BE2C (cell line): ENCODE data around the gene ZBTB42. TPM values are rescaled to one million over a fixed set of nuclear protein-coding genes. Genes with fewer than 3 reads are reported as not detected.
A peak's percentile ranks its signal among the peaks of the same experiment; 100 is the strongest.

Experiments
- DNase-seq: peaks from one replicate; pipeline ENCODE4 v3.0.0-alpha.2; 2020
- H3K27me3 ChIP-seq: fragments of 250-450 bp; sonication (Bioruptor Pico); 2 replicates; pipeline ENCODE4 v1.5.1; 2020; ENCODE audit warnings: mild to moderate bottlenecking
- H3K36me3 ChIP-seq: fragments of 250-450 bp; sonication (Bioruptor Pico); 2 replicates; pipeline ENCODE4 v1.5.1; 2020; ENCODE audit warnings: mild to moderate bottlenecking
- H3K4me1 ChIP-seq: fragments of 250-450 bp; sonication (Bioruptor Pico); 2 replicates; pipeline ENCODE4 v1.5.1; 2020
- H3K4me3 ChIP-seq: 2 replicates; pipeline ENCODE4 v1.5.1; 2011; ENCODE audit warnings: low read depth, low read length
- H3K9me3 ChIP-seq: fragments of 250-450 bp; sonication (Bioruptor Pico); 2 replicates; pipeline ENCODE4 v1.5.1; 2020
- polyA plus RNA-seq: library from polyadenylated mRNA; unstranded; fragments of >200 nt; gene quantifications from one replicate; pipeline ENCODE4 v1.2.1, GENCODE V29; 2012; ENCODE audit warnings: low read depth, missing spikeins; ENCODE audit not compliant: insufficient read length, insufficient read depth
- TF ChIP-seq, protein P1 (sequence below): IDR thresholded peaks from 2 replicates; pipeline ENCODE4 v1.5.1; 2012; ENCODE audit warnings: mild to moderate bottlenecking, low read depth, low read length

The ZBTB42 gene
- 3.3 TPM for polyA plus RNA-seq

DNA sequence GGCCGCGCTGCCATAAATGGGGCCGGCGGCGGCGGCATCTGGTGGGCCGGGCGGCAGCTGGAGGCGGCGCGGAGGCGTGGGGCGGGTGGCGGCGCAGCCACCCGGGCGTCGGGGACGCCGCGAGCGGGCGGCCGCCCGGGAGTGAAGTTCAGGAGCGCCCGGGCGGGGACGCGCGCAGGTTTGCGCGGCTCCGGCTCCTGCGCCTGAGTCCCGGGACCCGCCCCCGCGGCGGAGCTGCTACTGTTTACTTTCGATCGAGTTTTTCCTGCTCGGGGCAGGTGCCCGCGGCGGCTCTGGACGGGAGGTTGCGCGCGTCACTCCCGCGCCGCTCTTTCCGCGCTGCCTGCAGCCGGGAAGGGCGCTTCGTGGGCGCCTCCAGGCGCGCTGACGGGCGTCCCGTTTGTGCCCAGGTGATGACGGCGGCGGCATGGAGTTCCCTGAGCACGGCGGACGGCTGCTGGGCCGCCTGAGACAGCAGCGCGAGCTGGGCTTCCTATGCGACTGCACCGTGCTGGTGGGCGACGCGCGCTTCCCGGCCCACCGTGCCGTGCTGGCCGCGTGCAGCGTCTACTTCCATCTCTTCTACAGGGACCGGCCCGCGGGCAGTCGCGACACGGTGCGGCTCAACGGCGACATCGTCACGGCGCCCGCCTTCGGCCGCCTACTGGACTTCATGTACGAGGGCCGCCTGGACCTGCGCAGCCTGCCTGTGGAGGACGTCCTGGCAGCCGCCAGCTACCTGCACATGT is at the start of gene ZBTB42:
Gene ZBTB42, plus strand, starts transcription at position 331 of the 749 bp plus-strand sequence. Its CDS starts 97 bp downstream, at position 428.
- no peaks in the 10 kb centered on the region for H3K36me3 ChIP-seq
- H3K27me3 ChIP-seq, result peaks cover 11% of the 10 kb centered on the region
- H3K9me3 ChIP-seq, result no peaks in the 10 kb centered on the region
- TF ChIP-seq, protein P1, sequence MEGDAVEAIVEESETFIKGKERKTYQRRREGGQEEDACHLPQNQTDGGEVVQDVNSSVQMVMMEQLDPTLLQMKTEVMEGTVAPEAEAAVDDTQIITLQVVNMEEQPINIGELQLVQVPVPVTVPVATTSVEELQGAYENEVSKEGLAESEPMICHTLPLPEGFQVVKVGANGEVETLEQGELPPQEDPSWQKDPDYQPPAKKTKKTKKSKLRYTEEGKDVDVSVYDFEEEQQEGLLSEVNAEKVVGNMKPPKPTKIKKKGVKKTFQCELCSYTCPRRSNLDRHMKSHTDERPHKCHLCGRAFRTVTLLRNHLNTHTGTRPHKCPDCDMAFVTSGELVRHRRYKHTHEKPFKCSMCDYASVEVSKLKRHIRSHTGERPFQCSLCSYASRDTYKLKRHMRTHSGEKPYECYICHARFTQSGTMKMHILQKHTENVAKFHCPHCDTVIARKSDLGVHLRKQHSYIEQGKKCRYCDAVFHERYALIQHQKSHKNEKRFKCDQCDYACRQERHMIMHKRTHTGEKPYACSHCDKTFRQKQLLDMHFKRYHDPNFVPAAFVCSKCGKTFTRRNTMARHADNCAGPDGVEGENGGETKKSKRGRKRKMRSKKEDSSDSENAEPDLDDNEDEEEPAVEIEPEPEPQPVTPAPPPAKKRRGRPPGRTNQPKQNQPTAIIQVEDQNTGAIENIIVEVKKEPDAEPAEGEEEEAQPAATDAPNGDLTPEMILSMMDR, result no peak
- peak within 1 kb of the TSS; percentile 61 for H3K4me3 ChIP-seq
- peaks cover 18% of the 10 kb centered on the region for H3K4me1 ChIP-seq
- DNase-seq, result peak; percentile 55

DNA sequence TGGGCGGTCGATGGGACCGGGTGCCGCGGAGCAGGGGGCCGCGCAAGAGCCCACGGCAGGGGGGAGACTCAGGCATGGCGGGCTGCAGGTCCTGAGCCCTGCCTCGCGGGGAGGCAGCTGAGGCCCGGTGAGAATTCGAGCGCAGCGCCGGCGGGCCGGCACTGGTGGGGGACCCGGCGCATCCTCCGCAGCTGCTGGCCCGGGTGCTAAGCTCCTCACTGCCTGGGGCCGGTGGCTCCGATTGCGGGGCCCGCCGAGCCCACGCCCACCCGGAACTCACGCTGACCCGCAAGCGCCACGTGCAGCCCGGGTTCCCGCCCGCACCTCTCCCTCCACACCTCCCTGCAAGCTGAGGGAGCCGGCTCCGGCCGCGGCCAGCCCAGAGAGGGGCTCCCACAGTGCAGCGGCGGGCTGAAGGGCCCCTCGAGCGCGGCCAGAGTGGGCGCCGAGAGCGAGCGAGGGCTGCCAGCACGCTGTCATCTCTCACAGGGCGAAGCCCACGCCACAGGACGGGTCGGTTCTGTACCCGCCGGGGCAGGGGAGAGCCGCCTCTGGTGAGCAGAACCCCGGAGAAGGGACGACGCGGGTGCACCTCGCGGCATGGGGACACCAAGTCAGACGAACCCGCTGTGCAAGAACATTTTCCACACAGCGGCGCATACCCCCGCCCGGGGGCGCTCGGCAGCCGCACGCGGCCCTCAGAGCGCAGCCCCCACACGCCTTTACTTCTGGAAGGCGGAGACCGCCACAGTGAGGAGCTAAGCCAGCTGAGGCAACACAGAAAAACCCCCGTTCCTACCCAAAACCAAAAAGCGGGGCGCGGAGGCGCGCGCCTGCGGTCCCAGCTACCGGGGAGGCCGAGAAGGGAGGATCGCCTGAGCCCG is 49.1 kb upstream of the ZBTB42 start:
- TF ChIP-seq, protein P1, result no peak

DNA sequence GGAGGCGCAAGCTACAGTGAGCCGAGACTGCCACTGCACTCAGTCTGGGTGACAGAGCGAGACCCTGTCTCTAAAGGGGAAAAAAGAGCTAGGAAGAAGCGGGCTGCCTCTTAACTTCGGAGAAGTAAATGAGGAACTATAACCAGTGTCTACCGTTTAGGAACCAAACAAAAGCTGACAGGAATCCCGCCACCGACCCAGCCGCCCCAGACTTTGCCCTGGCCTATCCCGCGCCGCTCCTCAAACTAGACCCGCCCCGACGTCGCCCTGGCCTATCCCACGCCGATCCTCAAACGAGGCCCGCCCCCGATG is 48.5 kb upstream of the ZBTB42 start:
- H3K4me3 ChIP-seq, result peak overlapping the region; percentile 33
- H3K27me3 ChIP-seq, result no peaks in the 10 kb centered on the region
- DNase-seq, result no peak
- H3K4me1 ChIP-seq, result no peaks in the 10 kb centered on the region
- peaks cover 24% of the 10 kb centered on the region for H3K36me3 ChIP-seq
- TF ChIP-seq, protein P1, result no peak
- peaks cover 3% of the 10 kb centered on the region; the same call in 1 of the 2 replicates for H3K9me3 ChIP-seq

More for the DNA sequence above, 49.1 kb upstream of the ZBTB42 start:
- Histone ChIP-seq H3K36me3 (peaks cover 20% of the 10 kb centered on the region), H3K27me3 (no peaks in the 10 kb centered on the region), H3K9me3 (peaks cover 3% of the 10 kb centered on the region; the same call in 1 of the 2 replicates), H3K4me1 (no peaks in the 10 kb centered on the region), H3K4me3 (peak overlapping the region; percentile 33)
- DNase-seq, result no peak

DNA sequence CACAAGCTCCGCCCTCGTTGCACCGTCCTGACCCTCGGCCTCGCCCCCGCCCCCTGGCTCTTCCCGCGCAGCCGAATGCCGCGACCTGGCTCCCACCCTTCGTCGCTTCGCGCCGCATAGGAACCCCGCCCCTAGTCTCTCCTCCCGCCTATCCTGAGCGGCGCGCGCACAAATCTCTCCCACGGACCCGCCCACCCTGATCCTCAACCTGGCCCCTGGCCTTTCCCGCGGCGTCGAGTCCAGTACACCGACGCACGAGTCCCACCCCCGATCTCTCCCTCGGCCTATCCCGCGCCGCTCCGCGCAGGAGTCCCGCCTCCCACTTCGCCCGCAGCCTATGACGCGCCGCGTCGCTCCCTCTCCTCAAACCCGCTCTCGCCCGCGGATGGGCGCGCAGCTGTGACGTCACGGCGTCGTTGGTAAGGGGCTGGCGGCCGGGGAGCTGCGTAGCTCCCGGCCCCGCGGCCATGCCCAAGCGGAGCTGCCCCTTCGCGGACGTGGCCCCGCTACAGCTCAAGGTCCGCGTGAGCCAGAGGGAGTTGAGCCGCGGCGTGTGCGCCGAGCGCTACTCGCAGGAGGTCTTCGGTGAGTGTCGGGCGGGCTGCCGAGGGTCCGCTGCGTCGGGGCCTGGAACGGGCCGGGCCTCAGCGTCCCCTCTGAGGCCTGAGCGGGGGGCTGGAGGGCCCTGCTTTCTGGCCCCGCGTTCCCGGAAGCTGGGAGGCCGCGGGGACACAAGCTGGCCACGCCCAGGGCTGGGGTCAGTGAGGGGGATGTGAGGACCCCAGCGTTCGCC is 48.0 kb upstream of the ZBTB42 start, which contains the start of gene SIVA1:
Gene SIVA1, plus strand, starts transcription at position 413 of the 793 bp plus-strand sequence. Its CDS starts 55 bp downstream, at position 468.
- DNase-seq, result peak; percentile 100
- Histone ChIP-seq H3K9me3 (peaks cover 3% of the 10 kb centered on the region; the same call in 1 of the 2 replicates), H3K36me3 (peaks cover 27% of the 10 kb centered on the region), H3K4me3 (peak within 1 kb of the TSS; percentile 89), H3K27me3 (no peaks in the 10 kb centered on the region), H3K4me1 (no peaks in the 10 kb centered on the region)
- TF ChIP-seq, protein P1, result no peak

DNA sequence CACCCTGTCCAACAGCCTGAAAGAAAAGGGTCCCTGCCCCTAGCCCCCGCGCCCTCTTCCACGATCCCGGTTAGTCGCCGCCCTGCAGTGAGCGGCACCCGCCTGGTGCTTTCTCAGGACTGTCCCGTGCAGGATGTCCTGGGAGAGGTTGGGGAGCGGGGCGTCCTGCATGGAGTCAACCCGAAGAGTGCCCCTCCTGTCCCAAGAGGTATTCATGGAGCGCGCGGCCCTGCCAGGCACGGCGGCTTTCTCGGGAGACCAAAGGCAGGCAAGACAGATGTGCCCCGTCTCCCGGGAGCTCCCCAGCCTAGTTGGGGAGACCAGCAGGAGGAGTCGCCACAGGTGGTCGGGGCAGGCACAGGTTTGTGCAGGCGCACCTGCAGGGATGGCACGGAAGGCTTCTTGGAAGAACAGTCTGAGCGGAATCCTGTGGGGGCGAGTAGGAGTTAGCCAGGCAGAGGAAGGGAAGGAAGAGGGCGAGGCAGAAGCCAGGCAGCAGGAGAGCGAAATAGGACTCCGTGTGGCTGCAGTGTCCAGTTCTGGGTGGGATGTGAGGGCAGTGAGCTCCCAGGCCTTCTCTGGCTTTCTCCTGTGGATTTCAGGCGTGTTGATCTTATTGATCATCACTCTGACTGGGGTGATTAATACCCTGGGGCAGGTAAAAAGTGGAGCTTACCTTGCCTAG is 47.2 kb upstream of the ZBTB42 start:
- TF ChIP-seq, protein P1, result no peak
- H3K4me3 ChIP-seq, result peak overlapping the region; percentile 89
- H3K9me3 ChIP-seq, result peaks cover 3% of the 10 kb centered on the region; the same call in 1 of the 2 replicates
- no peak for DNase-seq
- no peaks in the 10 kb centered on the region for H3K27me3 ChIP-seq
- H3K4me1 ChIP-seq, result no peaks in the 10 kb centered on the region
- peaks cover 31% of the 10 kb centered on the region for H3K36me3 ChIP-seq
